HepG2 (cell line): ENCODE results near the gene CSNK2B. TPM values are rescaled to one million over a fixed set of nuclear protein-coding genes. Genes with fewer than 3 reads are reported as not detected.
A peak's percentile ranks its signal among the peaks of the same experiment; 100 is the strongest.

Experiments used
- AHDC1 ChIP-seq: sonication (generic); formaldehyde crosslinking; IDR thresholded peaks from 2 replicates; pipeline ENCODE4 v1.5.1; 2020; ENCODE audit warnings: mild to moderate bottlenecking, missing genetic modification reagents, borderline replicate concordance
- ARID4A ChIP-seq: sonication (generic); formaldehyde crosslinking; IDR thresholded peaks from 2 replicates; pipeline ENCODE4 v1.5.0; 2020; ENCODE audit warnings: mild to moderate bottlenecking, missing genetic modification reagents, borderline replicate concordance
- ATAD3A ChIP-seq: sonication (generic); formaldehyde crosslinking; IDR thresholded peaks from 2 replicates; pipeline ENCODE4 v1.4.0; 2020; ENCODE audit warnings: missing genetic modification reagents
- FOXK1 ChIP-seq: sonication (generic); formaldehyde crosslinking; IDR thresholded peaks from 2 replicates; pipeline ENCODE4 v1.4.0; 2020; ENCODE audit warnings: low read depth, missing genetic modification reagents, borderline replicate concordance
- NR1H2 ChIP-seq: sonication (generic); formaldehyde crosslinking; IDR thresholded peaks from 2 replicates; pipeline ENCODE4 v1.8.1; 2022; ENCODE audit warnings: low read depth, missing genetic modification reagents, borderline replicate concordance
- PCBP1 ChIP-seq: fragments of 200-400 bp; formaldehyde crosslinking; IDR thresholded peaks from 2 replicates; pipeline ENCODE4 v1.6.1; 2017; ENCODE audit warnings: mild to moderate bottlenecking, low read depth, low read length, borderline replicate concordance
- PCBP2 ChIP-seq: fragments of 200-400 bp; formaldehyde crosslinking; optimal IDR thresholded peaks from 2 replicates; pipeline ENCODE3; 2018; ENCODE audit warnings: low read length, low read depth; ENCODE audit not compliant: poor library complexity, severe bottlenecking
- ZMAT3 ChIP-seq: sonication (generic); formaldehyde crosslinking; conservative IDR thresholded peaks from 2 replicates; pipeline ENCODE4 v1.7.0; 2021; ENCODE audit warnings: missing genetic modification reagents
- ZMYM2 ChIP-seq: sonication (generic); formaldehyde crosslinking; IDR thresholded peaks from 2 replicates; pipeline ENCODE4 v1.8.0; 2022; ENCODE audit warnings: mild to moderate bottlenecking, missing genetic modification reagents
- ZNF292 ChIP-seq: sonication (generic); formaldehyde crosslinking; IDR thresholded peaks from 2 replicates; pipeline ENCODE4 v1.8.1; 2022; ENCODE audit warnings: mild to moderate bottlenecking, low read depth, missing genetic modification reagents, borderline replicate concordance
- ZNF30 ChIP-seq: sonication (generic); formaldehyde crosslinking; IDR thresholded peaks from 2 replicates; pipeline ENCODE4 v1.5.0; 2020; ENCODE audit warnings: mild to moderate bottlenecking, missing genetic modification reagents
- ZNF512B ChIP-seq: sonication (generic); formaldehyde crosslinking; IDR thresholded peaks from 2 replicates; pipeline ENCODE4 v1.5.1; 2020; ENCODE audit warnings: missing genetic modification reagents, mild to moderate bottlenecking, borderline replicate concordance
- ZNF616 ChIP-seq: sonication (generic); formaldehyde crosslinking; IDR thresholded peaks from 2 replicates; pipeline ENCODE4 v1.5.0; 2020; ENCODE audit warnings: low read depth, mild to moderate bottlenecking, missing genetic modification reagents
- ZNF772 ChIP-seq: sonication (generic); formaldehyde crosslinking; IDR thresholded peaks from 2 replicates; pipeline ENCODE4 v1.5.0; 2020; ENCODE audit warnings: mild to moderate bottlenecking, missing genetic modification reagents
- ZNF883 ChIP-seq: sonication (generic); formaldehyde crosslinking; IDR thresholded peaks from 2 replicates; pipeline ENCODE4 v1.5.1; 2020; ENCODE audit warnings: mild to moderate bottlenecking, missing genetic modification reagents; ENCODE audit errors: not compliant biosample characterization
- polyA plus RNA-seq, 8 experiments: library from polyadenylated mRNA; depleted of rRNA in 3 of 8; stranded (reverse) in 7 of 8; unstranded in 1 of 8; fragments of >200 nt; fragmentation: Illumina TruSeq in 4 of 8; extraction: Trizol in 4 of 8; gene quantifications; 2 replicates each; pipeline versions ENCODE4 v1.2.1 to v1.2.3, GENCODE V29; 2011 to 2016; ENCODE audit warnings: low read depth in 4 of 8, missing spikeins in 1 of 8, mixed read lengths in 1 of 8; ENCODE audit not compliant: insufficient read depth in 1 of 8
- total RNA-seq, 5 experiments: library from RNA; depleted of rRNA; stranded (reverse); fragments of >200 nt; fragmentation: Illumina TruSeq; extraction: Trizol; gene quantifications; 2 replicates each; pipeline ENCODE4 v1.2.3, GENCODE V29; 2016; ENCODE audit warnings: low read depth in 1 of 5

Gene CSNK2B
- total and polyA plus RNA-seq, 2 of the 13 experiments (the other 11 are each of a cell fraction or from before 2014, with no cell fraction given) = 111 to 296 TPM

DNA sequence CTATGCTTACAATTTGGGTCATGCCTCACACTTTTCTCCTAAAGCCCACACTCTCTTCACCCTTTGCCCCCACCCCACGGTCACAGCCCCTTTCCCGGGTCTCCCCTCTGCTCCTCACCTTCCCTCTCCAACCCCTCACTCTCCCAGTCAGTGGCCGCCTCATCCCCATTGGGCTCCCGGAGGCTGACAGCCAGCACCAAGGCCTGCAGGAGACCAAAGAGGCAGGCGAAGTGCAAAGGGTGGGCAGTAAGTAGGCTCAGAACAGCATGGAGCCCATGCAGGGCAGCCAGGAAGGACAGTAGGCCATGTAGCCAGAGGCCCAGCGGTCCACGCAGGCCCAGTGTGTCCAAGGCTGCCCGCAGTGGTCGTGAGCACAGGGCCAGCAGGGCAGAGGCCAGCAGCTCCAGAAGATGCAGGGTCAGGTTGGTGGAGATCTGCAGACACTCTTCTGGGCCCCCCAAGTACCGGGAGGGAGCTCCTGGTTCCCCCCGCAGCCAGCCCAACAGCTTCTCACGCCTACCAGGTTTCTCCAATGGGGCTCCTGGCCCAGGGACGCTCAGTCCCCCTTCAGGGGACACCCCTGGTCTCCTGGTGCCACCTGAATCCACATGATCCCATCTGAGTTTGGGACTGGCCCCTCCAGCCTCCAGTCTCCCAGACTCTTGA, 6.8 kb upstream of the CSNK2B start (continued):
- TF ChIP-seq FOXK1 (CRISPR knock-in tag) (no peak), PCBP1 (0 out of 2 replicates have a peak, but pooled peaks have one; percentile 21), PCBP2 (no peak), ZMYM2 (no peak), ZNF30 (peak; percentile 40; the same call in 1 of the 2 replicates), ARID4A (peak; percentile 21; the same call in 1 of the 2 replicates), ATAD3A (CRISPR knock-in tag) (peak; percentile 35; the same call in 1 of the 2 replicates), ZNF883 (peak; percentile 46), ZNF292 (CRISPR knock-in tag) (no peak), ZNF512B (peak; percentile 31; the same call in 1 of the 2 replicates), ZNF772 (peak; percentile 75), AHDC1 (no peak), ZNF616 (peak; percentile 67; the same call in 1 of the 2 replicates), NR1H2 (CRISPR knock-in tag) (no peak), ZMAT3 (CRISPR knock-in tag) (0 out of 2 replicates have a peak, but pooled peaks have one; percentile 14)
